ENCODE data around the gene PDE11A. TPM values are rescaled to one million over a fixed set of nuclear protein-coding genes. Genes with fewer than 3 reads are reported as not detected.

Gene PDE11A
- total RNA-seq, 3 donors from 2014 or later: 0.96 to 2.3 (median 2.2) TPM

GRCh38 chr2:177625744-177626650 is 446.6 kb downstream of the PDE11A start:
- Histone ChIP-seq H3K9me3 (no peaks in the 10 kb centered on the region), H3K36me3 (no peaks in the 10 kb centered on the region), H3K4me3 (no peak overlapping the region), H3K4me1 (no peaks in the 10 kb centered on the region), H3K27ac (no peak overlapping the region), H3K27me3 (peaks cover 0 to 3% of the 10 kb centered on the region in 2 donors)
- TF ChIP-seq POLR2AphosphoS5 (IDR thresholded peaks at IDR 0.05) (no peak), POLR2A (IDR thresholded peaks at IDR 0.05) (no peak), CTCF (IDR thresholded peaks at IDR 0.05) (no peak)
- DNase-seq (ENCODE audit: low spot score in 2 of 2): no peak
- intact Hi-C loops (cut with DNase I; ENCODE audit: low total_unique reads): no loop called here

DNA sequence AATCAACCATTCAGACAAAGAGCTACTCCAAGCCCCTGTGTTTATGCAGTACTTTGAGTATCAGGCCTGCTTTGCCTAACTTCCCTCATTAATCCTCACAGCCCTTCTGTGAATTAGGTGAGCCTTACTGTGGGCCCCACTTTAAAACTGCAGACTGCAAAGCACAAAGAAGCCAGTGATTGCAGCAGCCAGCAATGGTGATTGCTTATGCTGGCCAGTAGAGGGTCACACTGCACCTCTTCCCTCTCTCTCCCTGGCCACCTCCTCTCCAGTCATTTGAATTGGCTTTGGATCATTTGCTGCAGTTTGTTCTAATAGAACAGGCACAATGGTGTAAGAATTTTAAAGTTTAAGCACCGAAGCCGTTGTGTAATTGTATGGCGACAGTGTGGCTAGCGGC is 450.1 kb downstream of the PDE11A start:
- no peak overlapping the region for H3K27ac ChIP-seq
- no peaks in the 10 kb centered on the region for H3K4me1 ChIP-seq
- peaks cover 0 to 3% of the 10 kb centered on the region in 2 donors for H3K27me3 ChIP-seq
- no peaks in the 10 kb centered on the region for H3K9me3 ChIP-seq
- DNase-seq (ENCODE audit: low spot score in 2 of 2): no peak
- no peaks in the 10 kb centered on the region for H3K36me3 ChIP-seq
- no peak for TF ChIP-seq CTCF (IDR thresholded peaks at IDR 0.05)
- TF ChIP-seq POLR2AphosphoS5 (IDR thresholded peaks at IDR 0.05): no peak
- TF ChIP-seq POLR2A (IDR thresholded peaks at IDR 0.05): no peak
- H3K4me3 ChIP-seq: no peak overlapping the region
- intact Hi-C loops (cut with DNase I; ENCODE audit: low total_unique reads): no loop called here

- Histone ChIP-seq H3K4me3 (no peak overlapping the region), H3K36me3 (no peaks in the 10 kb centered on the region), H3K27ac (no peak overlapping the region), H3K27me3 (no peaks in the 10 kb centered on the region), H3K4me1 (no peaks in the 10 kb centered on the region), H3K9me3 (no peaks in the 10 kb centered on the region)
- TF ChIP-seq CTCF (IDR thresholded peaks at IDR 0.05): no peak
- TF ChIP-seq POLR2AphosphoS5 (IDR thresholded peaks at IDR 0.05): no peak
- TF ChIP-seq POLR2A (IDR thresholded peaks at IDR 0.05): no peak
- DNase-seq (ENCODE audit: low spot score in 2 of 2): no peak
- intact Hi-C loops (cut with DNase I; ENCODE audit: low total_unique reads): no loop called here
Observed at GRCh38 chr2:177619986-177620385, 452.6 kb downstream of the PDE11A start.

- no peak for TF ChIP-seq POLR2A (IDR thresholded peaks at IDR 0.05)
- TF ChIP-seq CTCF (IDR thresholded peaks at IDR 0.05): no peak
- TF ChIP-seq POLR2AphosphoS5 (IDR thresholded peaks at IDR 0.05): no peak
- Histone ChIP-seq H3K27ac (no peak overlapping the region), H3K9me3 (no peaks in the 10 kb centered on the region), H3K4me1 (no peaks in the 10 kb centered on the region), H3K4me3 (peak overlapping the region in 2 of 3 donors; percentile 67 to 69), H3K27me3 (no peaks in the 10 kb centered on the region), H3K36me3 (no peaks in the 10 kb centered on the region)
- intact Hi-C loops (cut with DNase I; ENCODE audit: low total_unique reads): no loop called here
- DNase-seq (ENCODE audit: low spot score in 2 of 2): no peak
Observed at GRCh38 chr2:177619461-177619860, 453.1 kb downstream of the PDE11A start.
